ENCODE data around the gene GPR141. TPM values are rescaled to one million over a fixed set of nuclear protein-coding genes. Genes with fewer than 3 reads are reported as not detected.
A peak's percentile ranks its signal among the peaks of the same experiment; 100 is the strongest.

GPR141 gene
- total RNA-seq, 1 donor from 2014 or later: 0.33 TPM

GRCh38 chr7:37686556-37687345 is 3.2 kb downstream of the GPR141 start:
- H3K9me3 ChIP-seq (replicated peaks): no peaks in the 10 kb centered on the region
- no peak for DNase-seq
- H3K4me1 ChIP-seq: no peaks in the 10 kb centered on the region
- no peaks in the 10 kb centered on the region for H3K36me3 ChIP-seq
- intact Hi-C loops (cut with micrococcal nuclease): no loop called here
- H3K27me3 ChIP-seq (ENCODE audit: low read depth): no peaks in the 10 kb centered on the region
- no peak overlapping the region for H3K27ac ChIP-seq (replicated peaks)
- no peak overlapping the region for H3K4me3 ChIP-seq
- no peak for TF ChIP-seq CTCF (IDR thresholded peaks at IDR 0.05; ENCODE audit: borderline replicate concordance)

- TF ChIP-seq CTCF (IDR thresholded peaks at IDR 0.05; ENCODE audit: borderline replicate concordance): no peak
- H3K9me3 ChIP-seq (replicated peaks): no peaks in the 10 kb centered on the region
- no peak overlapping the region for H3K4me3 ChIP-seq
- intact Hi-C loops (cut with micrococcal nuclease): no loop called here
- no peak overlapping the region for H3K27ac ChIP-seq (replicated peaks)
- H3K4me1 ChIP-seq: no peaks in the 10 kb centered on the region
- H3K36me3 ChIP-seq: no peaks in the 10 kb centered on the region
- no peak for DNase-seq
- H3K27me3 ChIP-seq (ENCODE audit: low read depth): no peaks in the 10 kb centered on the region
Observed at GRCh38 chr7:37690206-37690605, 6.6 kb downstream of the GPR141 start.

- H3K27ac ChIP-seq (replicated peaks): no peak overlapping the region
- intact Hi-C loops (cut with micrococcal nuclease): no loop called here
- TF ChIP-seq CTCF (IDR thresholded peaks at IDR 0.05; ENCODE audit: borderline replicate concordance): no peak
Observed at GRCh38 chr7:37694208-37695094, 10.9 kb downstream of the GPR141 start.

GRCh38 chr7:37698276-37698675 is 14.7 kb downstream of the GPR141 start:
- no peak overlapping the region for H3K4me3 ChIP-seq
- intact Hi-C loops (cut with micrococcal nuclease): no loop called here
- H3K27ac ChIP-seq (replicated peaks): no peak overlapping the region
- DNase-seq: no peak
- H3K4me1 ChIP-seq: no peaks in the 10 kb centered on the region
- no peaks in the 10 kb centered on the region for H3K36me3 ChIP-seq
- no peak for TF ChIP-seq CTCF (IDR thresholded peaks at IDR 0.05; ENCODE audit: borderline replicate concordance)
- no peaks in the 10 kb centered on the region for H3K9me3 ChIP-seq (replicated peaks)
- H3K27me3 ChIP-seq (ENCODE audit: low read depth): no peaks in the 10 kb centered on the region

More at GRCh38 chr7:37694208-37695094, 10.9 kb downstream of the GPR141 start:
- Histone ChIP-seq H3K36me3 (no peaks in the 10 kb centered on the region), H3K4me1 (no peaks in the 10 kb centered on the region), H3K27me3 (ENCODE audit: low read depth) (no peaks in the 10 kb centered on the region), H3K9me3 (replicated peaks) (no peaks in the 10 kb centered on the region), H3K4me3 (no peak overlapping the region)
- peak; percentile 26 for DNase-seq

- no peaks in the 10 kb centered on the region for H3K4me1 ChIP-seq
- no peak for DNase-seq
- no peak for TF ChIP-seq CTCF (IDR thresholded peaks at IDR 0.05; ENCODE audit: borderline replicate concordance)
- no peaks in the 10 kb centered on the region for H3K27me3 ChIP-seq (ENCODE audit: low read depth)
- H3K9me3 ChIP-seq (replicated peaks): no peaks in the 10 kb centered on the region
- H3K4me3 ChIP-seq: no peak overlapping the region
- no peak overlapping the region for H3K27ac ChIP-seq (replicated peaks)
- intact Hi-C loops (cut with micrococcal nuclease): no loop called here
- no peaks in the 10 kb centered on the region for H3K36me3 ChIP-seq
Observed at GRCh38 chr7:37698782-37699181, 15.2 kb downstream of the GPR141 start.
